ENCODE data around the gene NYNRIN.

NYNRIN gene

DNA sequence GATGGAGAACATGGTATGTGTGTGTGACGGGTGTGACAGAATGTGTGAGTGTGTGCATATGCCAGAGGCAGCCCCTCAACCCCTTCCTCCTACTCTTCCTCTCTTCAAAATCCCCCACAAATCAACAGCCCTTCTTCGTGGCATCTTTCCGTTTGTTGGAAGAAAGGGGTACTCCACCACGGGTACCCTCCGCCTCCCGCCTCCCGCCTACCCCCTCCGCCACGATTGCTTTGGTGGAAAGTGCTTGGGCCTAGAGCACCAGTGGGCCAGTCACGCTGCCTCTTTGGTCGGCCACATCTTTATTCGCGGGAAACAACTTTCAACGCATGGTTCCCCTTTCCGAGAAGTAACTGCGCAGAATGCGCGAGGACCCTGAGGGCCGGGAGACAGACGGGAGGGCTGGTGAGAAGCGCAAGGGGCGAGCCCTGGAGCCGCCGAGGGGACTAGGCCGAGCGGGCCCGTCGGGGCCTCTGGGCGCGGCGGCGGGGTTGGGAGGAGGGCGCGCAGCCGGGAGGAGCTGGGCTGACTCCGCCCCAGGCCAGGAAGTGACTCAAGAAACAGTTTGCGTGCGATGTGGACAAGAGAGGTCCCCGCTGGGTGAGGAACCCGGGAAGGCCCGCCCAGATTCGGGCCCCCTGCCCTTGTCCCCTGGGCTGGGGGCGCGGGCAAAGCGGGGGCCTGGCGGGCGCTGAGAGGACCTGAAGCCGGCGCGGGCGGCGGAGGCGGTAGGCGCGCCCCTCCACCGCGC is 30.8 kb downstream of the NYNRIN start, which contains the start of the genes CBLN3 and KHNYN:
Gene CBLN3, minus strand, starts transcription at position 274 of the 748 bp plus-strand sequence. CDS start 614 bp downstream, outside the sequence.
Gene KHNYN, plus strand, starts transcription at position 560 of the 748 bp plus-strand sequence. CDS start 777 bp downstream, outside the sequence.
- TF ChIP-seq SPI1 (IDR thresholded peaks at IDR 0.05; ENCODE audit: low read depth, low read length) (peak; percentile 55), TAF1 (IDR thresholded peaks at IDR 0.05; ENCODE audit: low read depth, low read length) (peak; percentile 79; the same call in 1 of the 2 replicates), POLR2AphosphoS5 (IDR thresholded peaks at IDR 0.05; ENCODE audit: low read depth, low read length) (no peak; the same call in 1 of the 2 replicates), POLR2A (IDR thresholded peaks at IDR 0.05; ENCODE audit: low read depth, low read length) (peak; percentile 83)
- peak; percentile 87 for FAIRE-seq

DNA sequence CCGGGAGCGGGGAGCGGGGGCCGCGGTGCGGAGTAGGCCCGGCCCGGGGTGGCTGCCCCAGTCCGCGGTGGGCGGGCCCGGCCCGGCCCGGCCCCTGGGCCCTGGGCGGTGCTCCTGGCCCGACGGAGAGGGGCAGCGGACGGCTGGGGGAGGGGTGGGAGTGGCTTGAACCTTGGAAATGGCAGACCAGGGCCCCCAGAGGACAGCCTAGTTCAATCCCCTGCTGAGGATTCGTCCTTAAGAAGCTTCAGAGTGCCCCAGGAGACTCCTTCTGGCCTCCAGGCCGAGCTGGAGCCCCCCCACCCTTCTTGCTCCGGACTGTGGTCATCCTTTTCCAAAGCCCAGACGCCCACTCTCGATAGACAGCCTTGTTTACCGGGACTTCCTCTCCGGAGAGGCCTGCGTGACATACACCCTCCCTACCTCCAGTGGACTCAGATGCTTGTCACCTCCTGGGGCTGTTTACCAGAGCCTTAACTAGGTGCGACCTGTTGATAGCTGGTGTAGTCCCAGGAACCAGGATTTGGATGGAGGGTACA is 31.4 kb downstream of the NYNRIN start:
- no peak for FAIRE-seq
- peak; percentile 72 for DNase-seq (ENCODE audit: insufficient read length, low spot score)
- no peak for TF ChIP-seq POU2F2 (IDR thresholded peaks at IDR 0.05; ENCODE audit: low read depth, low read length)
- TF ChIP-seq SPI1 (IDR thresholded peaks at IDR 0.05; ENCODE audit: low read depth, low read length) = peak; percentile 62

More for the DNA sequence above, 30.8 kb downstream of the NYNRIN start, which contains the start of the genes CBLN3 and KHNYN:
- DNase-seq (ENCODE audit: insufficient read length, low spot score) = peak; percentile 98

- peak; percentile 68 for FAIRE-seq
- DNase-seq (ENCODE audit: insufficient read length, low spot score) = peak; percentile 55
- TF ChIP-seq POLR2AphosphoS5 (IDR thresholded peaks at IDR 0.05; ENCODE audit: low read depth, low read length) (peak; percentile 12; the same call in 1 of the 2 replicates), POLR2A (IDR thresholded peaks at IDR 0.05; ENCODE audit: low read depth, low read length) (peak; percentile 54; the same call in 1 of the 2 replicates), SPI1 (IDR thresholded peaks at IDR 0.05; ENCODE audit: low read depth, low read length) (no peak), TAF1 (IDR thresholded peaks at IDR 0.05; ENCODE audit: low read depth, low read length) (0 out of 2 replicates have a peak, but pooled peaks have one; percentile 33), POU2F2 (IDR thresholded peaks at IDR 0.05; ENCODE audit: low read depth, low read length) (no peak)
Measured at GRCh38 chr14:24430682-24431568, 32.1 kb downstream of the NYNRIN start.

DNA sequence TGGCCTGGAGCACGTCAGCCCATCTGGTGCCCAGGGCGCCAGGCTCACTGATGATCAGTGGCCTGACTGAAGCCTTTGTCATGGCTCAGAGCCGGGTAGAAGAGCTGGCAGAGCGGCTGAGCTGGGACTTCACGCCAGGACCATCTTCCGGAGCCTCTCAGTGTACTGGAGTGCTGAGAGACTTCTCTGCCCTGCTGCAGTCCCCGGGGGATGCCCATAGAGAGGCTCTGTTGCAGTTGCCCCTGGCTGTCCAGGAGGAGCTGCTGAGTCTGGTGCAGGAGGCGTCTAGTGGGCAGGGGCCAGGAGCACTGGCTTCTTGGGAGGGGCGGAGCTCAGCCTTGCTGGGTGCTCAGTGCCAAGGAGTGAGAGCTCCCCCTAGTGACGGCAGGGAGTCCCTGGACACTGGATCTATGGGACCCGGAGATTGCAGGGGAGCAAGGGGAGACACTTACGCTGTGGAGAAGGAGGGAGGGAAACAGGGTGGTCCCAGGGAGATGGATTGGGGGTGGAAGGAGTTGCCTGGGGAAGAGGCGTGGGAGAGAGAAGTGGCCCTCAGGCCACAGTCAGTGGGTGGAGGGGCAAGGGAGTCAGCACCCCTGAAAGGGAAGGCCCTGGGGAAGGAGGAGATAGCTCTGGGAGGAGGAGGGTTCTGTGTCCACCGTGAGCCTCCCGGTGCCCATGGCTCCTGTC is 32.9 kb downstream of the NYNRIN start:
- FAIRE-seq (peak; percentile 74), DNase-seq (ENCODE audit: insufficient read length, low spot score) (peak; percentile 89)
- TF ChIP-seq TAF1 (IDR thresholded peaks at IDR 0.05; ENCODE audit: low read depth, low read length) (no peak), SPI1 (IDR thresholded peaks at IDR 0.05; ENCODE audit: low read depth, low read length) (no peak), POLR2A (IDR thresholded peaks at IDR 0.05; ENCODE audit: low read depth, low read length) (no peak; the same call in 1 of the 2 replicates), POU2F2 (IDR thresholded peaks at IDR 0.05; ENCODE audit: low read depth, low read length) (no peak), PAX5 (IDR thresholded peaks at IDR 0.05; ENCODE audit: insufficient read depth, low read length, severe bottlenecking) (no peak), POLR2AphosphoS5 (IDR thresholded peaks at IDR 0.05; ENCODE audit: low read depth, low read length) (no peak; the same call in 1 of the 2 replicates)

DNA sequence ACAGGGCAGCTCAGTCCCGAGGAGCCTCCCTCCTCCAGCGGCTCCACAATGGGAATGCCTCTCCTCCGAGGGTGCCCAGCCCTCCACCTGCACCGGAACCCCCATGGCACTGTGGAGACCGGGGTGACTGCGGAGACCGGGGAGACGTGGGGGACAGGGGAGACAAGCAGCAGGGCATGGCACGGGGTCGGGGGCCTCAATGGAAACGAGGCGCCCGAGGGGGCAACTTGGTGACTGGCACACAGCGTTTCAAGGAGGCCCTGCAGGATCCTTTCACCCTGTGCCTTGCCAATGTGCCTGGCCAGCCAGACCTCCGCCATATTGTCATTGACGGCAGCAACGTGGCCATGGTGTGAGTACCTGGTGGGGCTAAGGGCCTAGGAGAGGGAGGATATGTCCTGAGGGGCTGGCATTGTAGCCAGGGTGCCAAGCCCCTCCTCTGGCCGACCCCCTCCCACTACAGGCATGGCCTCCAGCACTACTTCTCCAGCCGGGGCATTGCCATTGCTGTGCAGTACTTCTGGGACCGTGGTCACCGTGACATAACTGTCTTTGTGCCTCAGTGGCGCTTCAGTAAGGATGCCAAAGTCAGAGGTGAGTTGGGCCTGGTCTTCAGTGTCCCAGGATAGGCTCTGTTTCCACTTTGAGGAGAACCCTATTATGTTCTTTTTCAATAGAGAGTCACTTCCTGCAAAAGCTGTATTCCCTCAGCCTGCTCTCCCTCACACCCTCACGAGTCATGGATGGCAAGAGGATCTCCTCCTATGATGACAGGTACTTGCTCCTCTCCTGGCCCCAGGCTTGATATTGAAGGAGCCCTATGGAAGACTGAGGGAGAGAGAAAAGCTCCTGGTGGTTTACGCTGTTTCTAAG is 33.7 kb downstream of the NYNRIN start:
- TF ChIP-seq POLR2AphosphoS5 (IDR thresholded peaks at IDR 0.05; ENCODE audit: low read depth, low read length) = 0 out of 2 replicates have a peak, but pooled peaks have one; percentile 24
- no peak for TF ChIP-seq SPI1 (IDR thresholded peaks at IDR 0.05; ENCODE audit: low read depth, low read length)
- no peak for FAIRE-seq
- DNase-seq (ENCODE audit: insufficient read length, low spot score) = no peak

DNA sequence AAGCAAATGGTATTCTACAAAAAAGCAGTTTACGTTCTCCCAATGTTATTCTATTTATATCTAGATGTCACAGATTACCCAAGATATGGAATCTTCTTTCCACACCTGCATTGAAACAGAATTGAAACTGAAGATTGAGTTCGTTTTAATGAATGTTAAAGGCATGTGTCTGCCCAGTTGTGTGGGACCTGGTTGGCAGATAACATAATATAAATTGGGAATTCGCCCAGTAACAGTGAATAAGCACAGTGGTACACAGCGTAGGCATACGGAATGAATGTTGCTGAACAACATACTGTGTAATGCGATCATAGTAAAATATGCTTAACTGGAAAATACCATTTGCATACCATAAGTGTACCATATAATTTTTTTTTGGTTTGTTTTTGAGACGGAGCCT is 35.2 kb downstream of the NYNRIN start:
- DNase-seq (ENCODE audit: insufficient read length, low spot score) = no peak
- no peak for FAIRE-seq
- TF ChIP-seq PAX5 (IDR thresholded peaks at IDR 0.05; ENCODE audit: insufficient read depth, low read length, severe bottlenecking) = no peak
- no peak for TF ChIP-seq SPI1 (IDR thresholded peaks at IDR 0.05; ENCODE audit: low read depth, low read length)
- TF ChIP-seq POLR2A (IDR thresholded peaks at IDR 0.05; ENCODE audit: low read depth, low read length) = no peak
- no peak for TF ChIP-seq POU2F2 (IDR thresholded peaks at IDR 0.05; ENCODE audit: low read depth, low read length)
- no peak for TF ChIP-seq POLR2AphosphoS5 (IDR thresholded peaks at IDR 0.05; ENCODE audit: low read depth, low read length)
- no peak for TF ChIP-seq TAF1 (IDR thresholded peaks at IDR 0.05; ENCODE audit: low read depth, low read length)

DNA sequence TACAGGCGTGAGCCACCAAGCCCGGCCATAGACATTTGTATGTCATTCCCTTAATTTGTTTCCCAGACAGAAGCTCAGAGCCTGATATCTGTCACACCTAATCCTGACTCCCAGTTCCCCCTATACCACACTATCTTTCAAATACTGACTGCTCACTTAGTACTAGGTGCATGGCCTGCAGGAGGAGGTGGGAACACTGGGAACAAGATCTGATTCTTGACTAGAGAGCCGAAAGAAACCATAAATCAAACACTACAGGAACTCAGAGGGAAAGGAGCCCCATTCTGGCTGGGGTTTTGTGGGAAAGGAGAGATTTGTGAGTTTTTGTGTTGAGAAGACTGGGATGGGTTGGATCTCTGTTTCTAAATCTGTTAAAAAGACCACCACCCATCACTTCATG is 35.9 kb downstream of the NYNRIN start:
- no peak for DNase-seq (ENCODE audit: insufficient read length, low spot score)
- no peak for FAIRE-seq
- TF ChIP-seq POU2F2 (IDR thresholded peaks at IDR 0.05; ENCODE audit: low read depth, low read length) = no peak
- no peak for TF ChIP-seq POLR2A (IDR thresholded peaks at IDR 0.05; ENCODE audit: low read depth, low read length)
- TF ChIP-seq SPI1 (IDR thresholded peaks at IDR 0.05; ENCODE audit: low read depth, low read length) = no peak
- TF ChIP-seq PAX5 (IDR thresholded peaks at IDR 0.05; ENCODE audit: insufficient read depth, low read length, severe bottlenecking) = no peak
- no peak for TF ChIP-seq POLR2AphosphoS5 (IDR thresholded peaks at IDR 0.05; ENCODE audit: low read depth, low read length)
- no peak for TF ChIP-seq TAF1 (IDR thresholded peaks at IDR 0.05; ENCODE audit: low read depth, low read length)

- DNase-seq (ENCODE audit: insufficient read length, low spot score) = no peak
- TF ChIP-seq PAX5 (IDR thresholded peaks at IDR 0.05; ENCODE audit: insufficient read depth, low read length, severe bottlenecking) = no peak
- TF ChIP-seq POLR2A (IDR thresholded peaks at IDR 0.05; ENCODE audit: low read depth, low read length) = peak; percentile 54; the same call in 1 of the 2 replicates
- TF ChIP-seq POLR2AphosphoS5 (IDR thresholded peaks at IDR 0.05; ENCODE audit: low read depth, low read length) = 0 out of 2 replicates have a peak, but pooled peaks have one; percentile 43
- no peak for TF ChIP-seq TAF1 (IDR thresholded peaks at IDR 0.05; ENCODE audit: low read depth, low read length)
- TF ChIP-seq SPI1 (IDR thresholded peaks at IDR 0.05; ENCODE audit: low read depth, low read length) = no peak
- TF ChIP-seq POU2F2 (IDR thresholded peaks at IDR 0.05; ENCODE audit: low read depth, low read length) = no peak
- no peak for FAIRE-seq
Measured at GRCh38 chr14:24435192-24435810, 36.5 kb downstream of the NYNRIN start.

All from GM12891 (cell line).